Measurements from ENCODE around the gene IGF1R. TPM values are rescaled to one million over a fixed set of nuclear protein-coding genes. Genes with fewer than 3 reads are reported as not detected.
A peak's percentile ranks its signal among the peaks of the same experiment; 100 is the strongest.

Gene IGF1R
- total RNA-seq, 1 experiment from 2014 or later, result 51.6 TPM

DNA sequence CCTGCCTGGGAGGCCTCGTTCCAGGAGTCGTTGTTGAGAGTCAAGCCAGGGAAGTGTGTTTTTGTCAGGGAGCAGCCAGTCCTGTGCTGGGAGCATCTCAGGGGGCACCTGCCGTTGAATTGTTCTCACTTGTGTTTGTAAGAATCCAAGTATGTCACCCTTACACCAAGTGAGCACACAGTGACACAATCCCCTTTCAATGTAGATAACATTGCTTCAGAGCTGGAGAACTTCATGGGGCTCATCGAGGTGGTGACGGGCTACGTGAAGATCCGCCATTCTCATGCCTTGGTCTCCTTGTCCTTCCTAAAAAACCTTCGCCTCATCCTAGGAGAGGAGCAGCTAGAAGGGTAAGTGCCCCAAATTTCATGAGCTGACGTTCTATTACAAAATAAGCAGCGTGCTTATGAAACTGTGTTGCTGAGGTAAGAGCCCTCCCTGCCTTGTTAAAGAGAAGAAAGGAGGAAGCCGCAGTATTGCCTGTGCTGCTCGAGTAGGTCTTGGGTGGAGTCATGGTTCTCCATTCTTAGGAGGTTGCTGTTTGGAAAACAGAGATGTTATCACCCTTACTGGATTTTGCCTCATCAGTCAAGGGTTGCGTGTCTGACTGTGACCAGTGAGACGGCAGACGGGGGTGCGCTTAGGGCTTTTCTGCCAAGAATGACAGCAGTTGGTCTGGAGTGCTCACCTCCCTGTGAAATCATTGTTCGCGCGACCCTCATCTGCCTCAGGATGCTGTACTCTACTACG, 251.1 kb downstream of the IGF1R start:
- H3K36me3 Mint-ChIP-seq (ENCODE audit: insufficient read depth, unreplicated experiment), result peaks cover 31% of the 10 kb centered on the region
- Histone ChIP-seq H3K4me1 (peaks cover 77% of the 10 kb centered on the region), H3K4me3 (ENCODE audit: low read depth, low read length) (no peak overlapping the region), H3K9me3 (no peaks in the 10 kb centered on the region), H3K36me3 (ENCODE audit: control insufficient read depth, insufficient read depth, low read length) (no peaks in the 10 kb centered on the region), H3K27me3 (replicated peaks; ENCODE audit: control insufficient read depth, insufficient read depth, low read length) (no peaks in the 10 kb centered on the region)
- H3K4me3 Mint-ChIP-seq (ENCODE audit: unreplicated experiment), result peak overlapping the region; percentile 63
- TF ChIP-seq, protein P1, sequence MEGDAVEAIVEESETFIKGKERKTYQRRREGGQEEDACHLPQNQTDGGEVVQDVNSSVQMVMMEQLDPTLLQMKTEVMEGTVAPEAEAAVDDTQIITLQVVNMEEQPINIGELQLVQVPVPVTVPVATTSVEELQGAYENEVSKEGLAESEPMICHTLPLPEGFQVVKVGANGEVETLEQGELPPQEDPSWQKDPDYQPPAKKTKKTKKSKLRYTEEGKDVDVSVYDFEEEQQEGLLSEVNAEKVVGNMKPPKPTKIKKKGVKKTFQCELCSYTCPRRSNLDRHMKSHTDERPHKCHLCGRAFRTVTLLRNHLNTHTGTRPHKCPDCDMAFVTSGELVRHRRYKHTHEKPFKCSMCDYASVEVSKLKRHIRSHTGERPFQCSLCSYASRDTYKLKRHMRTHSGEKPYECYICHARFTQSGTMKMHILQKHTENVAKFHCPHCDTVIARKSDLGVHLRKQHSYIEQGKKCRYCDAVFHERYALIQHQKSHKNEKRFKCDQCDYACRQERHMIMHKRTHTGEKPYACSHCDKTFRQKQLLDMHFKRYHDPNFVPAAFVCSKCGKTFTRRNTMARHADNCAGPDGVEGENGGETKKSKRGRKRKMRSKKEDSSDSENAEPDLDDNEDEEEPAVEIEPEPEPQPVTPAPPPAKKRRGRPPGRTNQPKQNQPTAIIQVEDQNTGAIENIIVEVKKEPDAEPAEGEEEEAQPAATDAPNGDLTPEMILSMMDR (IDR thresholded peaks at IDR 0.05; ENCODE audit: insufficient read depth in 1 of 2, low read depth in 1 of 2, low read length in 1 of 2, severe bottlenecking in 1 of 2, unreplicated experiment in 1 of 2), result no peak
- H3K4me1 Mint-ChIP-seq (ENCODE audit: low read depth, unreplicated experiment), result peaks cover 50% of the 10 kb centered on the region
- CTCF ChIA-PET, result no interaction called here
- H3K9me3 Mint-ChIP-seq (ENCODE audit: unreplicated experiment), result no peaks in the 10 kb centered on the region
- intact Hi-C loops (cut with micrococcal nuclease; ENCODE audit: unreplicated experiment), result loop anchor here (2.0 to 5.0 kb wide), 4 partner anchors 97 to 247 kb away; no protein-coding TSS in a partner anchor
- BruUV-seq (replicated peaks), result no TSS peak
- no peak for DNase-seq
- H3K27me3 Mint-ChIP-seq (ENCODE audit: insufficient read depth, unreplicated experiment), result no peaks in the 10 kb centered on the region
- peak overlapping the region; percentile 89 for H3K27ac Mint-ChIP-seq (ENCODE audit: unreplicated experiment)
- POLR2A ChIA-PET, result no interaction called here

GRCh38 chr15:98900356-98900755, 252.0 kb downstream of the IGF1R start:
- peaks cover 50% of the 10 kb centered on the region for H3K4me1 Mint-ChIP-seq (ENCODE audit: low read depth, unreplicated experiment)

GRCh38 chr15:98901434-98902072, 253.2 kb downstream of the IGF1R start:
- Histone ChIP-seq H3K27me3 (replicated peaks; ENCODE audit: control insufficient read depth, insufficient read depth, low read length) (no peaks in the 10 kb centered on the region), H3K9me3 (no peaks in the 10 kb centered on the region), H3K4me3 (ENCODE audit: low read depth, low read length) (no peak overlapping the region), H3K36me3 (ENCODE audit: control insufficient read depth, insufficient read depth, low read length) (no peaks in the 10 kb centered on the region), H3K4me1 (peaks cover 86% of the 10 kb centered on the region)
- H3K4me3 Mint-ChIP-seq (ENCODE audit: unreplicated experiment), result peak overlapping the region; percentile 63
- H3K36me3 Mint-ChIP-seq (ENCODE audit: insufficient read depth, unreplicated experiment), result peaks cover 31% of the 10 kb centered on the region
- H3K27me3 Mint-ChIP-seq (ENCODE audit: insufficient read depth, unreplicated experiment), result no peaks in the 10 kb centered on the region
- CTCF ChIA-PET, result interaction anchor here (0.6 kb wide), 1 partner anchor 82 kb away, joined by 3 read pairs; no protein-coding TSS in a partner anchor
- peaks cover 44% of the 10 kb centered on the region for H3K4me1 Mint-ChIP-seq (ENCODE audit: low read depth, unreplicated experiment)
- DNase-seq, result no peak
- BruUV-seq (replicated peaks), result no TSS peak
- no peaks in the 10 kb centered on the region for H3K9me3 Mint-ChIP-seq (ENCODE audit: unreplicated experiment)
- intact Hi-C loops (cut with micrococcal nuclease; ENCODE audit: unreplicated experiment), result loop anchor here (2.0 to 5.0 kb wide), 3 partner anchors 99 to 249 kb away; no protein-coding TSS in a partner anchor
- POLR2A ChIA-PET, result no interaction called here
- H3K27ac Mint-ChIP-seq (ENCODE audit: unreplicated experiment), result peak overlapping the region; percentile 40
- TF ChIP-seq, protein P1 (IDR thresholded peaks at IDR 0.05; ENCODE audit: insufficient read depth in 1 of 2, low read depth in 1 of 2, low read length in 1 of 2, severe bottlenecking in 1 of 2, unreplicated experiment in 1 of 2), result no peak

More at GRCh38 chr15:98900356-98900755, 252.0 kb downstream of the IGF1R start:
- ChIA-PET CTCF (no interaction called here), POLR2A (no interaction called here)
- Mint-ChIP-seq H3K36me3 (ENCODE audit: insufficient read depth, unreplicated experiment) (peaks cover 31% of the 10 kb centered on the region), H3K9me3 (ENCODE audit: unreplicated experiment) (no peaks in the 10 kb centered on the region), H3K27me3 (ENCODE audit: insufficient read depth, unreplicated experiment) (no peaks in the 10 kb centered on the region), H3K27ac (ENCODE audit: unreplicated experiment) (peak overlapping the region; percentile 89), H3K4me3 (ENCODE audit: unreplicated experiment) (peak overlapping the region; percentile 63)
- no peaks in the 10 kb centered on the region for H3K9me3 ChIP-seq
- peaks cover 86% of the 10 kb centered on the region for H3K4me1 ChIP-seq
- TF ChIP-seq, protein P1 (IDR thresholded peaks at IDR 0.05; ENCODE audit: insufficient read depth in 1 of 2, low read depth in 1 of 2, low read length in 1 of 2, severe bottlenecking in 1 of 2, unreplicated experiment in 1 of 2), result no peak
- no peaks in the 10 kb centered on the region for H3K27me3 ChIP-seq (replicated peaks; ENCODE audit: control insufficient read depth, insufficient read depth, low read length)
- no peaks in the 10 kb centered on the region for H3K36me3 ChIP-seq (ENCODE audit: control insufficient read depth, insufficient read depth, low read length)
- no peak overlapping the region for H3K4me3 ChIP-seq (ENCODE audit: low read depth, low read length)
- DNase-seq, result no peak
- BruUV-seq (replicated peaks), result no TSS peak
- intact Hi-C loops (cut with micrococcal nuclease; ENCODE audit: unreplicated experiment), result loop anchor here (2.0 to 5.0 kb wide), 3 partner anchors 98 to 248 kb away; no protein-coding TSS in a partner anchor

Data from Caco-2 (cell line).